Right forelimb (tissue), 1 donor: ENCODE data around the gene SFMBT1.

Source experiments
- DNase-seq: peaks from one replicate; pipeline ENCODE4 v3.0.0-alpha.2; 2018

The SFMBT1 gene, protein sequence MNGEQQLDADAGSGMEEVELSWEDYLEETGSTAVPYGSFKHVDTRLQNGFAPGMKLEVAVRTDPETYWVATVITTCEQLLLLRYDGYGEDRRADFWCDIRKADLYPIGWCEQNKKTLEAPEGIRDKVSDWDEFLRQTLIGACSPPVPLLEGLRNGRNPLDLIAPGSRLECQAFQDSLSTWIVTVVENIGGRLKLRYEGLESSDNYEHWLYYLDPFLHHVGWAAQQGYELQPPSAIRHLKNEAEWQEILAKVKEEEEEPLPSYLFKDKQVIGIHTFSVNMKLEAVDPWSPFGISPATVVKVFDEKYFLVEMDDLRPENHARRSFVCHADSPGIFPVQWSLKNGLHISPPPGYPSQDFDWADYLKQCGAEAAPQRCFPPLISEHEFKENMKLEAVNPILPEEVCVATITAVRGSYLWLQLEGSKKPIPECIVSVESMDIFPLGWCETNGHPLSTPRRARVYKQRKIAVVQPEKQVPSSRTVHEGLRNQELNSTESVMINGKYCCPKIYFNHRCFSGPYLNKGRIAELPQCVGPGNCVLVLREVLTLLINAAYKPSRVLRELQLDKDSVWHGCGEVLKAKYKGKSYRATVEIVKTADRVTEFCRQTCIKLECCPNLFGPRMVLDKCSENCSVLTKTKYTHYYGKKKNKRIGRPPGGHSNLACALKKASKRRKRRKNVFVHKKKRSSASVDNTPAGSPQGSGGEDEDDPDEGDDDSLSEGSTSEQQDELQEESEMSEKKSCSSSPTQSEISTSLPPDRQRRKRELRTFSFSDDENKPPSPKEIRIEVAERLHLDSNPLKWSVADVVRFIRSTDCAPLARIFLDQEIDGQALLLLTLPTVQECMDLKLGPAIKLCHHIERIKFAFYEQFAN

DNA sequence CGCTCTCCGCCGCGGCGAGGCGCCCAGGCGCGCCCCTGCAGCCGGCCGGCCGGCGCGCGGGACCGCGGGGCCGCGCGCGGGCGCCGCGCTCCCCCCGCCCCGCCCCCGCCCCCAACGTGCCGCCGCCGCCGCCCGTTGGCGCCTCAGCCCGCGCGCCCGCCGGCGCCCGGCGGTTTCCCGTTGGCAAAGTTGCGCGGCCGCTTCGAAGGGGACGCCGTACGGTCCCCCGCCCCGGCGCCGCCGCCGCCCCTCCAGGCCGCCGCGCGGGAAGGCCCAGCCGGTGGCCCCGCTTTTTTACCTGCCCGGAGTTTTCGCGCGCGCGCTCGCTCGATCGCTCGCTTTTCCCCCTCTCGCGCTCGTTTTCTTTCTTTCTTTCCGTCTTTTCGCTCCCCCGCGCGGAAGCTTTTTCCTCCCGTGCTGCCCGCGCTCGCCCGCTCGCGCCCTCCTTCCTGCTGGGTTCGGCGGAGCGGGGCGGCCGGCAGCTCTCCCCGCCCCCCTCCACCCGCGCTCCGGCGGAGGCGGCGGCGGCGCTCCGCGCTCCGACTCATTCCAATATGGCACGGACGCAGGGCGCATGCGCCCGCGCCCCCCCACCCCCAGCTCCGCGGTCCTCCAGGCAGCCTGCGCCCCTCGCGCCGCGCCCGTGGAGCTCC is at the start of gene SFMBT1:
TSS of gene SFMBT1 (minus strand) at position 556 of the 653 bp plus-strand sequence. CDS start 76,945 bp downstream, outside the sequence.
- peak; percentile 85 for DNase-seq

DNA sequence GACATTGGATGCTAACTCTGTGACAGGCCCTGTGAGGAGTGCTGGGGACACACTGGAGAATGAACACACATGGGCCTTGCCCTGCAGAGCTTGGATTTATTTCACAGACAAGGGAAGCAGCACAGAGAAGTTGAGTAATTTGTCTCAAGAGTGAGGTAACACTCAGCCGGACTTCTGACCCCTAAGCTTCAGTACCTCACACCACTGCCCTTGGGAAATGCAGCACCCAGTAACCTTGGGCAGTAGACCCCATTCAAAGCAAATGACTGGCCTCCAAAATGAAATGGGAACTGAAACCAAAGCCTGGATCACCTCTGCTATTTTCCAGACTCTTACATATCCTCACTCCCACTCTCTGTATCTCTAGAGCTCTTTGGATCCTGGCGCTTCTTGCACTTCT is 47.1 kb upstream of the SFMBT1 start:
- DNase-seq: no peak

DNA sequence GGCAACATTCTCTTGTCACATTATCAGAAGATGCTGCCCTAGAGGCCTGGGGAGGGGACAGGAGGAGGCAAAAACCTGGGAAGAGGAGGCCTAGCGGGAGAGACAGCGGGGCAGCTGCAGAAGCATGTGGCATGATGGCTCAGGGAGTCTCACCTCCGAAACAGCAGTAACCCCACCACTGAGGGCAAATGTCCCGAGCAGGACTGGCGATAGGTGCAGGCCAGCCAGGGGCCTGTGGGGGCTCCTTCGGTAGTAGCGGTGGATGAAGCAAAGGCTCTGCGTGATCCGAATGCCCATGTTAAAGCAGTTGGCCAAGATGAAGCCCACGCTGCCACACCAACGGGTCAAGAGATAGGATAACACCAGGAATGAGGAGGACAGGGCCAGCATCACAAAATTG is 46.3 kb upstream of the SFMBT1 start:
- no peak for DNase-seq

DNA sequence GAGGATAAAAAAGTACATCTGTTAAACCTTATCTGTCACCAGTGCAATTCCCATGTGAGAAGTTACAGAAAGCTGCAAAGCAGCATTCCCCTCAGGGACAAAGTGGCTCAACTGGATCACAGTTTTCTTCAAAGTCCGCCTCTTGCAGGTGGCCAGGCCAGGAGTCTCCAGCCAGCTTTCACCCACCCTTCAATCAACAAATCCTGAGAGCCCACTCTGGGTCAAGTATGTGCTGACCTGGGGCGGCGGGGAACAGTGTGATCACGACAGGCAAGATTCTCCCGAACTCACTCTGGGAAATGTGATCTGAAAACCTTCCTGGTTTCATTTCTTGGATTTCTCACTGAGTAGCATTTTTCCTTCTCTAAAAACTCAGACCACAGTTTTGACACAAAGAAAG is 45.1 kb upstream of the SFMBT1 start:
- no peak for DNase-seq

DNA sequence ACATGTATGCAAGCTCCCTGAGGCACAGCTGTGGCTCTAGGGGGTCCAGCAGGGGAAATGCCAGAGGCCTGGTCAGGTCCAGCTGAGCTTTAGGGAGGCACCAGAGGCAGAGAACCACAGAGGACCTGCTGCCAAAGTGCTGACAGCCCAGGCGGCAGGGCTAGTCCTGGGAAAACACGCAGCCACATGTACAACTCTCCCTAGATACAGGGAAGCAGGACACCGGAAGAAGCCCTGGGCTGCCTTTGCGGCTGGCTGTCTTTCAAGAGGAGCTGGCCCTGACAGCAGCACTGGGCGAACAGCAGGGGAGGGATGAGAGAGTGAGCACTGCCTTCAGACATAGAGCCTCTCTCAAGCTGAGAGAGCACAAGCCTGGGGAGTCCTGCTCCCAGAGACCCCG is 43.6 kb upstream of the SFMBT1 start:
- DNase-seq: no peak

DNA sequence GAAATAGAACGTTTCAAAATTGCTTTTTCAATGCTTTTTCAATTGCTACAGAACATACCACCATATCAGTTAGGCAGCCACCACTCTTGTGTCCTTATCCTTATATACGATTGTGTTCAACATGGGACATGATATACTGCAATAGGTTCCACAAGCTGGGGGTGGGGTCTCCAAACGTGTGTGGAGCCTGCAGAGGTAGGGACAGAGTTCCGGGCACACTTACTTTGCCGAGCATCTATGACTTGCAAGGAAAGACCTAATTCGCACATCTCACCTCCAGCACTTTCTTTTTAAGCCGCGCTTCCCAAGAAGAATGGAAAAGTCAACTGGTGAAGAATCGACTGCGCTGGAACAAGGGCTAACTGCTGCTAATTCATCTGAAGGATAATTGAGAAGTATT is 39.6 kb upstream of the SFMBT1 start:
- DNase-seq: no peak

DNA sequence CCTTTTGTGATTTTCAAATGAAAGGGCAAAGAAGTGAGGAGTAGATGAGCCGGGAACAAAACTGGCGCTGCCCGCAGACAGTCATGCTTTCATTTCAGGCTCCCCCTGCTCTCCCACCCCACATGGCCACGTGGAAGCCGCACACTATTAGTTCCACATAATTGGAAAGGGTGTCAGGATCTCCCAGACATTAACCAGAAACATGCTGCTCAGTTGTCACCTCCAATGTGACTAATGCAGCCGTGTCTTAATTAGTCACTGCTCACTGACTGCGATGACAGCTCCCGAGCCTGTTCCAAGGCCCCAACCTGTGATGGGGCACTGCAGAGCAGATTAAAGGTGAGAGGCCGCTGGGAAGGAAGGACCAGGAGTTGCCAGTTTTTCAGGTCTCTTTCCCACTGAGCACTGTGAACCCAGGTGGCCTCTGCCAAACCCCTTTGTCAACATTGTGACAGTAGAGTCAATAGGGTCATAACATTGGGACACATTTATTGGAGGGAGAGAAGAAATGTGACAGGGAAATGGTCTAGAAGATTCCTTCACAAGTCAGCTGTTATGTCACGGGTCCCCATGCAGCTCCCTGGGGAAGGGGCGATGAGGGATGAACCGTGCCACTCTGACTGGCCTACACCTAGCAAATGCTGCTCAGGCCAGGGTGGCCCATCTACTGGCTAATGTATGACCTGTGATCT is 38.6 kb upstream of the SFMBT1 start:
- no peak for DNase-seq

DNA sequence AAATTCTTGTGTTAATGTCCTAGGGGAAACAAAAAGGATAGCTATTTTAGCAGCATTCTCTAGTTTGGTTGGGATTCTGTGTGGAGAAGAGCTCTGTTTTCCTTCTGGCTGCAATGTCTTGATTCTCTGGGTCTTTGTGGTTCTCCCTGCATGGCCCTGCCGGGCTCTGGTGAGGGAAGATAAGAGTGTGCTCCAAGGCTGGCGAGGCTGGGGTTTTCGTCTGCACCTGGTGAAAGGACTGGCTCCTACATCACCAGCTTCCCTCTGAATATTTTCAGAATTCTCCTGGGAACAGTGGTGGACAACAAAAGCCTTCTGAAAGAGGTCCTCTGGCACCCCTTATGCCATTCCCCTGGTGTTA is 38.1 kb upstream of the SFMBT1 start:
- no peak for DNase-seq

DNA sequence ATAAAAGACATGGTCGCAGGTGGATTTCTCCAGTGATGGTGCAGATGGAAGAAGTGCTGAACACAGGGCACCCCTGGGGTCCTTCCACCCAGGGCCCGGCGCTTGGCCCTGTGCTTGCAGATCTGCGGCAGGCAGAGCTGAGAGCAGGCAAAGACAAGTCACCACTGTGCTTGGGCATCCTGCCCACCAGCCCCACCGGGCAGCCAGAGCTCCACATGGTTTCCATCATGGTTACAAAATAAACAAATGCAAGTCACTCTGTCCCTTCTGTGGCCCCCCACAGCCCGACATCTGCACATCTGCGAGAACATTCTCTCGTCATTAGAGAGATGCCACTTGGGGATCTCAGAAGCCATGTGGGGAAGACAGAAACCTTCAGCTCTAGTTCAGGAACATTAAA is 37.6 kb upstream of the SFMBT1 start:
- DNase-seq: peak; percentile 78

DNA sequence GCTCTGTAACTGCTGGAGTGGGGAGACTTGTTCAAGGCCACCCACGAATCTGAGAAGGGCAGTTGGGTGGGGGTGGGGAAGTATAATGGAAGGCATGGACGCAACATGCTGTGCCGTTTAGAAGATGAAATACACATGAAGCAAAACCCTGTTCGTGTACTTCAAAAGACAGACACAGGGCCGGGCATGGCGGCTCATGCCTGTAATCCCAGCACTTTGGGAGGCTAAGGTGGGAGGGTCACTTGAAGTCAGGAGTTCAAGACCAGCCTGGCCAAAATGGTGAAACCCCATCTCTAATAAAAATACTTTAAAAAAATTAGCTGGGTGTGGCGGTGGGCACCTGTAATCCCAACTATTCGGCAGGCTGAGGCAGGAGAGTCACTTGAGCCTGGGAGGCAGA is 36.9 kb upstream of the SFMBT1 start:
- no peak for DNase-seq

DNA sequence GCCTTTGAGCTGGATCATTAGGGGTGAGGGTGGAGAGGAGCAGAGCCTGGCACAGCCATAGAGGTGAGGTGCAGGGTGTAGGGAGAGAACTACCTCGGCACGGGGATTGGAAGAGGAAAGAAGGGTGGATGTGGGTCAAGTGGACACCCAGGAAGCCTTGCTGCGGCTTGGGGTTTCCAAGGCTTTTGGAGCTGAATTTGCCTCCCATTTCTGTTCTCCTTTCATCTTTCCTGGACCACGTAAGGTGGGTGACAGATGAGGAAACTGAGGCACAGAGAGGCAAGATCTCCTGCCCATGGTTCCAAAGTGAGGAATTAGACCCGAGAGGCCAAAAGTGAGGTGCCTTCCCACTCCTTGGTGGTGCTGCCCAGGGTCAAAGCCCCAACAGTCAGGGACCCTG is 35.4 kb upstream of the SFMBT1 start:
- DNase-seq: no peak

DNA sequence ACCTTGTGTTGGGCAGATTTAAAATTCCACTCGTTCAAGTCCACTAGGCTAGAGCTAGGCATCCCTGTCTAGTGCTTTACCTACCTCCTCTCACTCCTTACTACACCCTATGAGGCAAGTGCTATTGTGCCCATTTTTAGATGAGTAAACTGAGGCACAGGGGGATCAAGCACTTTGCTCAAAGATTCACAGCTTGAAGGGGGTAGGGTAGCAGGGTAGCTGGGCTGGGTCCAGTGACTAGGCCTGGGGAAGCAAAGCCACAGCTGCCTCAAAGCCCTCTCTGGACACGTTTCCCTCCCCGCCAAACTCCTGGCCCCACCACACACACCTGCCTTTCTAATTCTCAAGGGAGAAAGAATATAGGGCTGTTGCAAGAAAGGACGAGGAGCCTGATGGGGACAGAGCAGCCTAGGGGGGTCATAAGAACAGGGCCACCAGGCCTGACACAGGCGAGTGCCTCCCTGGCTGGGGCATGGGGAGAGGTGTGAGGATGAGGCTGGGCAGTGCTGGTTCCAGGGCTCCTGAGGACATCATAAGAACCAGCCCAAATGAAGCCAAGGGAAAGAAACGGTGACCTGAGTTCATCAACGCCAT is 34.8 kb upstream of the SFMBT1 start:
- DNase-seq: peak; percentile 27

DNA sequence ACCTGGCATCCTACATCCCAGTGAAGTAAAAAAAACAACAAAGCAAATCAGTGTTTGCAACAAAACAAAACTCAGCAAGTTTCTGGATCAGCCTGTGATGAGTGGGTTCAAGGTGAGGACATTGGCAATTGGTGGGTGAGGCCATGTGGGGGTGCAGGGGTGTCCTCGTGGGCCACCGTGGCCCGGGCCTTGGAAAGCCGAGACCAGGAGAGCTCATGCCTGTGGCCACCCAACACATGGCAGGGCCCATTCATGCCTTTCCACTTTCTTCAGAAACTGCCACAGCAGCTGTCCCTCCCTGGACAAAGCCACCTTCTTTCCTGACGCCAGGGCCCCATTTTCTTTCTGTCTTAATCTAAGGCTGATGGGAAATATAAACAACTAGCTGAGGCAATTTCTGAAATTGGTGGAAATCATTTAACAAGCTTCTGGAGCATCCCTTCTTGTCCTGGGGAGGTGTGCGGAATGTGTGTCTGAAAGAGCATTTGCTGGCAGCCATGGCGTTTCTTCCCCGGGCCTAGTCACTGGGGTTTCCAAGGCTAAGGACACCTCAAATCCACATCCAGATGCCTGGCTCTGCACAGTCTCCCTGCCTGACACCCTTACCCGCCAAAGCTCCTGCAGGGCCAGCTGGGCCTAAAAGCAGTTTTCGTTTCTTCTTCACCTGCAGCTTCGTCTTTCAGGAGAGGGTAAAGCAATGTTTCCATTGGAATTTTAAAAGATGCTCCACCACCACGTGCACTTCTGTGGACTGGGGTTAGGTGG is 34.1 kb upstream of the SFMBT1 start:
- peak; percentile 34 for DNase-seq

DNA sequence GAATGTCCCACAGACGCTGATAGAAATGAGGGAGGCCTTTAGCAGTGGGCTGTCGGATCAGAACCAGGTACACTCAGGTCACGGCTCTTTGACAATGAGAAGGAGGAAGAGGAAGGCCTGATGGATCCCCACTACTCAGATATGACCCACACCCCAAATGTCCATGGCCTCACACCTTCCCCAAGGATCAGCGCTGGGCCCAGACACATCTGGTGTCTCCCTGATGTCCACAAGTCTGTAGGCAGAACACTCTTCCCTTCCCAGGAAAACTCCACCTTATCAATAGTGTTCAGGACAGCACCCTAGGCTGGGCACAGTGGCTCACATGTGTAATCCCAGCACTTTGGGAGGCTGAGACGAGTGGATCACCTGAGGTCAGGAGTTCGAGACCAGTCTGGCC is 33.3 kb upstream of the SFMBT1 start:
- DNase-seq: peak; percentile 11

DNA sequence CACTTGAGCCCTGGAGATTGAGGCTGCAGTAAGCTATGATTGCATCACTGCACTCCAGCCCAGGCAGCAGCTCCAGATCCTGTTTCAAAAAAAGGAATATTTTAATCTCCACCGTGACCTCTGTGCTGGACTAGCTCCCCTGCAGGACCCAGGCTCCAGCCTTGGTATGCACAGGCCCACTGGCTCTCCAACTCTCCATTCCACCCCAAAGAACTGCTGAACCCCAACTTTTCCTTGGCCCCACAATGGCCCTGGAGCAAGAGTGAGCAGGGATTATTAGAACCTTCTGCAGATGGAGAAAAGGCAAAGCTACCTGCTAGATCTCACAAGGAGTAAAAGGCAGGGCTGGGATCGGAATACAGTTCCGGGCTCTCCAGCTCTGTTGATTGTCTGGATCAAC is 32.8 kb upstream of the SFMBT1 start:
- peak; percentile 4 for DNase-seq

DNA sequence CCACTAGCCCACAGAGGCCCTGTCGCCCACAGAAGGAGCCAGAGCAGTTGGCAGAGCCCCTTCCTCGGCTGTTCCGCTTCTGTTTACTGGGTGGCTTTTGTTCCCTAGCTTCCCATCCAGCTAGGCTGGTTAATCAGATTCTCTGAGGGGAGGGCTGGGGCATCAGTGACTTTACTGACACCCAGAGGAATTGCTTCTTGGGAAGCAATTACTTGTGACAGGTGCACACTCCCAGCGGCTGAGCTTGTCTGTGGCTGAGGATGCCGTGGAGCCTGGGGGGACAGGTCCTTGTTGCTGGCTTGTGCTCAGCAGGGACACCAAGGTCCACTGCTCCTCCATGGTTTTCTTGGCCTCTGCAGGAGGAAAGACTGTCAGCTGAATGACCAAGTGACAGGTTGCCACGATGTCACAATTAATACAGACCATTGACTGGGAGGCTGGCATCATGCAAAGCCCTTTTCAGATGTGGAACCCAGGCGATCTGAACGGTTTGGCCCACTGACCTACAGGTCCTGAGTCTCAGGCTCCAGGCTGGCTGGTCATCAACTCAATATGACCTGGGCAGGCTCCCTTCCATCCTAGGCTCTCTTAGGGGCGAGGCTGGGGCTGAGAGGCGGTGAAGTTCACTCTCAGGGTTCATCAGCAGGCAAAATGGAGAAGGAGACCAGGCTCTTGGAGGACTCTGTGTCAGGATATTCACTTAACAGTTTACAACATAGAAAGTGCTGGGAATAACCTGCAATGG is 31.8 kb upstream of the SFMBT1 start:
- DNase-seq: peak; percentile 29

DNA sequence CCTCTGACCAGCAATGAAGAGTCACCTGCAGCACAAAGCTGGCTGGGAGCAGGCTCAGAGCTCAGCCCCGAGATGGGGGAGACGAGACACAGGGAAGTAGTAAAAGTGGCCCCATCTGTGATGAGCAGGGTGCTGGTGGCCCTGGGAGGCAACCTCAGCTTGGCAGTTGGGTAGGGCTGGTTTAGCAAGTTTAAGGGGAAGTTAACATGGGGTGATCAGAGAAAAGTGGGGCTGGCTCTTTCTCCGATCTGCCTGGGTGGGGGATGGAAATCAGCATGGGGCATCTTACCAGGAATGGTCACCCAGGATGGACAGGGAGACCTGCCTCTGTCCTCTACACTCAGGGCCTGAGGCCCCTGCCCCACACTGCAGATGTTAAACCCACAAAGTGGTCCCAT is 29.9 kb upstream of the SFMBT1 start:
- no peak for DNase-seq

DNA sequence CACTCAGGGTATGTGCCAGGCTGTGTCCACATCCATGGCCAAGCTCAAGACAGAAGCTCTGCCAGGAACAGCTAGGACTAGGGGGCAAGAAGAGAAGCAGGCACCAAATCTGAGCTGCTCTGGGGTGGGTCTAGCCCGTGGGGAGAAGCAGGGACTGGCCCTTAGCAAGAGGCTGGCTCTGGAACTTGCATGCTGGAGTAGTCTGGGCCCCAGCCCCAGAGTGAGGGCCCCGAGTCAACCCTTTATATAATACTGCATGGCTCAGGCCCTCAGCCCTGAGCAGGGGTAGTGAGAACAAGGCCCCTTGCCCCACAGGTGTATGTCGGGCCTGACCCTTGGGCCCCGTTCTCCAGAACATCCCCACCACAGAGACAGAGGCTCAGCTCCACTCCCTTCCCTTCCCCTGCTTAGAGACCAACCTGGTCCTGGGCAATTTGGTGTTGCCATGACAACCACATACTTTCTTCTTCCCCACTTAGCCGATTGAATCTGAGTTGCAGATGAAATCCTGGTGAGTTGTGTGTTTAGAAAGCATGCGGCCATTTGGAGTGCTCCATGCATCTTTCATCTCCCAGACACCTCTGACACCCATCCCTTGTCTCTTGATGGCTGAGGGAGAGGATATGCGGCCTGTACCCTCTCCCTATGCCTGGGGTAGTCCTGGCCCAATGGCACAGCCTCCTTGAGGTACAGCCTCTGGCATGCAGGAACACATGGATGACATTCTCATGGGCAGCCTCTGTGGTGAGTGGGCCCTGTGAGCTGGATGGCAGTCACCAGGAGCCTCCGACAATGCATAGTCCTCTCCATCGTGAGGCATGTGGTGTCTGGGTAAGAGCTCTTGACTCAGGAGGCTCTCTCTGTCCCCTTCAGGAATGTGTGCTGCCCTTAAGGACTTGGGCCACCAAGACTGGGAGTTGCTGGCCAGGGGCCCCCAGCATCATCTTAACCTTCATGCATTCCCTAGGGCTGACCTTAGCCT is 29.2 kb upstream of the SFMBT1 start:
- peak; percentile 34 for DNase-seq

DNA sequence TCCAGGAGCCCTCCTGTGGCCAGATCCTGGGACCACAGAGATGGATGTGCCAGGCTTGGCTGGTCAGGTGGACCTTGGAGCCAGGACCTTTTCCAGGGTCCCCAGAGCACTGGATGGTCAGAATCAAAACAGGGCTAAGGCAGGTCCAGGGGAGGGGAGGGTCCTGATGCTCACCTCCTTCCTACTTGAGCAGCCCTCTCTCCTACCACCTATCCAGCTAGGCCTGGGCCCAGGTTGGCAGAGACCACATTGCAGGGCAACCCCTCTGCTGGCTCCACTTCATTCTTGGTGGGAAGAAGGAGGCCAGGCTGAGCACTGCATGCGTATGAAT is 28.5 kb upstream of the SFMBT1 start:
- peak; percentile 15 for DNase-seq
